Measurements from ENCODE around the gene SIGLEC11. TPM values are rescaled to one million over a fixed set of nuclear protein-coding genes. Genes with fewer than 3 reads are reported as not detected.

The SIGLEC11 gene
- total and polyA plus RNA-seq, 2 experiments from 2014 or later = not detected

DNA sequence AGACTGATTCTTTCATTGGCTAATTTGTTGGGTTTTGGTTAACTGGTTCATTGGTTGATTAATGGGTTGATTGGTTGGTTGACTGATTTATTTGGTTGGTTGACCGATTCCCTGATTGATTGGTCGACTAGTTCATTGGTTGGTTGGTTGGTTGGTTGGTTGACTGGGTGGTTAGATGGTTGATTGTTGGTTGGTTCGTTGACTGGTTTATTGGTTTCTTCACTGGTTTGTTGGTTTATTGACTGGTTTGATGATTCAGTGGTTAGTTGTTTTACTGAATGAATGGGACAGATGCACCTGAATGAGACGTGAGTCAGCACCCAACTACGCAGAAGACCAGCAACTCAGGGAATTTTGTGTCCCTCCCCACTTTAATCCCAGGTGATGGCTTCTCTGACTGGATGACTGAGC lies 28.9 kb downstream of the SIGLEC11 start:
- H4K20me1 ChIP-seq (replicated peaks; ENCODE audit: insufficient read depth) = peaks cover 9% of the 10 kb centered on the region

More for the DNA sequence above, 28.9 kb downstream of the SIGLEC11 start:
- Histone ChIP-seq H3K36me3 (ENCODE audit: insufficient read depth) (peaks cover 4% of the 10 kb centered on the region; the same call in 1 of the 2 replicates), H3K27ac (ENCODE audit: low read depth) (no peak overlapping the region), H3F3A (replicated peaks; ENCODE audit: low read depth) (no peaks in the 10 kb centered on the region; the same call in 1 of the 2 replicates), H3K4me2 (no peak overlapping the region), H2AFZ (no peak overlapping the region), H3K79me2 (replicated peaks; ENCODE audit: insufficient read depth) (peaks cover 26% of the 10 kb centered on the region), H3K4me1 (ENCODE audit: insufficient read depth) (peaks cover 10% of the 10 kb centered on the region), H3K9me2 (ENCODE audit: insufficient read depth) (no peaks in the 10 kb centered on the region), H3K4me3 (no peak overlapping the region), H3K27me3 (ENCODE audit: insufficient read depth) (no peaks in the 10 kb centered on the region)
- H3K27me3 Mint-ChIP-seq (ENCODE audit: insufficient read depth, low read depth, poor library complexity) = peaks cover 25% of the 10 kb centered on the region
- peaks cover 52% of the 10 kb centered on the region for H3K36me3 Mint-ChIP-seq (ENCODE audit: low read depth)
- DNase-seq (ENCODE audit: low spot score) (no peak), ATAC-seq (no peak)
- H3K4me1 Mint-ChIP-seq = peaks cover 20% of the 10 kb centered on the region
- H3K4me3 Mint-ChIP-seq = peak overlapping the region; percentile 14; the same call in 2 of the 3 replicates
- H3K27ac Mint-ChIP-seq = no peak overlapping the region
- peaks cover 14% of the 10 kb centered on the region for H3K9me3 Mint-ChIP-seq
- no peak for TF ChIP-seq STAT1 (IDR thresholded peaks at IDR 0.05; ENCODE audit: unreplicated experiment)
- TF ChIP-seq, protein P1, sequence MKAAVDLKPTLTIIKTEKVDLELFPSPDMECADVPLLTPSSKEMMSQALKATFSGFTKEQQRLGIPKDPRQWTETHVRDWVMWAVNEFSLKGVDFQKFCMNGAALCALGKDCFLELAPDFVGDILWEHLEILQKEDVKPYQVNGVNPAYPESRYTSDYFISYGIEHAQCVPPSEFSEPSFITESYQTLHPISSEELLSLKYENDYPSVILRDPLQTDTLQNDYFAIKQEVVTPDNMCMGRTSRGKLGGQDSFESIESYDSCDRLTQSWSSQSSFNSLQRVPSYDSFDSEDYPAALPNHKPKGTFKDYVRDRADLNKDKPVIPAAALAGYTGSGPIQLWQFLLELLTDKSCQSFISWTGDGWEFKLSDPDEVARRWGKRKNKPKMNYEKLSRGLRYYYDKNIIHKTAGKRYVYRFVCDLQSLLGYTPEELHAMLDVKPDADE (IDR thresholded peaks at IDR 0.05) = no peak
- TF ChIP-seq, protein P2, sequence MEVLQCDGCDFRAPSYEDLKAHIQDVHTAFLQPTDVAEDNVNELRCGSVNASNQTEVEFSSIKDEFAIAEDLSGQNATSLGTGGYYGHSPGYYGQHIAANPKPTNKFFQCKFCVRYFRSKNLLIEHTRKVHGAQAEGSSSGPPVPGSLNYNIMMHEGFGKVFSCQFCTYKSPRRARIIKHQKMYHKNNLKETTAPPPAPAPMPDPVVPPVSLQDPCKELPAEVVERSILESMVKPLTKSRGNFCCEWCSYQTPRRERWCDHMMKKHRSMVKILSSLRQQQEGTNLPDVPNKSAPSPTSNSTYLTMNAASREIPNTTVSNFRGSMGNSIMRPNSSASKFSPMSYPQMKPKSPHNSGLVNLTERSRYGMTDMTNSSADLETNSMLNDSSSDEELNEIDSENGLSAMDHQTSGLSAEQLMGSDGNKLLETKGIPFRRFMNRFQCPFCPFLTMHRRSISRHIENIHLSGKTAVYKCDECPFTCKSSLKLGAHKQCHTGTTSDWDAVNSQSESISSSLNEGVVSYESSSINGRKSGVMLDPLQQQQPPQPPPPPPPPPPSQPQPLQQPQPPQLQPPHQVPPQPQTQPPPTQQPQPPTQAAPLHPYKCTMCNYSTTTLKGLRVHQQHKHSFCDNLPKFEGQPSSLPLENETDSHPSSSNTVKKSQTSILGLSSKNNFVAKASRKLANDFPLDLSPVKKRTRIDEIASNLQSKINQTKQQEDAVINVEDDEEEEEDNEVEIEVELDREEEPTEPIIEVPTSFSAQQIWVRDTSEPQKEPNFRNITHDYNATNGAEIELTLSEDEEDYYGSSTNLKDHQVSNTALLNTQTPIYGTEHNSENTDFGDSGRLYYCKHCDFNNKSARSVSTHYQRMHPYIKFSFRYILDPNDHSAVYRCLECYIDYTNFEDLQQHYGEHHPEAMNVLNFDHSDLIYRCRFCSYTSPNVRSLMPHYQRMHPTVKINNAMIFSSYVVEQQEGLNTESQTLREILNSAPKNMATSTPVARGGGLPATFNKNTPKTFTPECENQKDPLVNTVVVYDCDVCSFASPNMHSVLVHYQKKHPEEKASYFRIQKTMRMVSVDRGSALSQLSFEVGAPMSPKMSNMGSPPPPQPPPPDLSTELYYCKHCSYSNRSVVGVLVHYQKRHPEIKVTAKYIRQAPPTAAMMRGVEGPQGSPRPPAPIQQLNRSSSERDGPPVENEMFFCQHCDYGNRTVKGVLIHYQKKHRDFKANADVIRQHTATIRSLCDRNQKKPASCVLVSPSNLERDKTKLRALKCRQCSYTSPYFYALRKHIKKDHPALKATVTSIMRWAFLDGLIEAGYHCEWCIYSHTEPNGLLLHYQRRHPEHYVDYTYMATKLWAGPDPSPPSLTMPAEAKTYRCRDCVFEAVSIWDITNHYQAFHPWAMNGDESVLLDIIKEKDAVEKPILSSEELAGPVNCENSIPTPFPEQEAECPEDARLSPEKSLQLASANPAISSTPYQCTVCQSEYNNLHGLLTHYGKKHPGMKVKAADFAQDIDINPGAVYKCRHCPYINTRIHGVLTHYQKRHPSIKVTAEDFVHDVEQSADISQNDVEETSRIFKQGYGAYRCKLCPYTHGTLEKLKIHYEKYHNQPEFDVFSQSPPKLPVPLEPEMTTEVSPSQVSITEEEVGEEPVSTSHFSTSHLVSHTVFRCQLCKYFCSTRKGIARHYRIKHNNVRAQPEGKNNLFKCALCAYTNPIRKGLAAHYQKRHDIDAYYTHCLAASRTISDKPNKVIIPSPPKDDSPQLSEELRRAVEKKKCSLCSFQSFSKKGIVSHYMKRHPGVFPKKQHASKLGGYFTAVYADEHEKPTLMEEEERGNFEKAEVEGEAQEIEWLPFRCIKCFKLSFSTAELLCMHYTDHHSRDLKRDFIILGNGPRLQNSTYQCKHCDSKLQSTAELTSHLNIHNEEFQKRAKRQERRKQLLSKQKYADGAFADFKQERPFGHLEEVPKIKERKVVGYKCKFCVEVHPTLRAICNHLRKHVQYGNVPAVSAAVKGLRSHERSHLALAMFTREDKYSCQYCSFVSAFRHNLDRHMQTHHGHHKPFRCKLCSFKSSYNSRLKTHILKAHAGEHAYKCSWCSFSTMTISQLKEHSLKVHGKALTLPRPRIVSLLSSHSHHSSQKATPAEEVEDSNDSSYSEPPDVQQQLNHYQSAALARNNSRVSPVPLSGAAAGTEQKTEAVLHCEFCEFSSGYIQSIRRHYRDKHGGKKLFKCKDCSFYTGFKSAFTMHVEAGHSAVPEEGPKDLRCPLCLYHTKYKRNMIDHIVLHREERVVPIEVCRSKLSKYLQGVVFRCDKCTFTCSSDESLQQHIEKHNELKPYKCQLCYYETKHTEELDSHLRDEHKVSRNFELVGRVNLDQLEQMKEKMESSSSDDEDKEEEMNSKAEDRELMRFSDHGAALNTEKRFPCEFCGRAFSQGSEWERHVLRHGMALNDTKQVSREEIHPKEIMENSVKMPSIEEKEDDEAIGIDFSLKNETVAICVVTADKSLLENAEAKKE (CRISPR knock-in tag; IDR thresholded peaks at IDR 0.05) = no peak
- no peak for TF ChIP-seq ZNF331 (CRISPR knock-in tag; IDR thresholded peaks at IDR 0.05; ENCODE audit: low read depth)
- no peak for TF ChIP-seq ZNF114 (CRISPR knock-in tag; IDR thresholded peaks at IDR 0.05)
- TF ChIP-seq EZH2 (IDR thresholded peaks at IDR 0.05; ENCODE audit: low read depth, unreplicated experiment) = no peak
- no peak for TF ChIP-seq JUNB (IDR thresholded peaks at IDR 0.05; ENCODE audit: unreplicated experiment)
- TF ChIP-seq EZH2phosphoT487 (IDR thresholded peaks at IDR 0.05; ENCODE audit: unreplicated experiment) = no peak
- TF ChIP-seq POLR2AphosphoS5 (IDR thresholded peaks at IDR 0.05; ENCODE audit: low read depth) = no peak
